ENCODE results near the gene OR5K2.

- TF ChIP-seq EP300 (IDR thresholded peaks at IDR 0.05) (no peak), POLR2A (IDR thresholded peaks at IDR 0.05) (no peak)
These were observed 21.9 kb downstream of the OR5K2 start for GRCh38 chr3:98519351-98519750.
